Measurements from ENCODE around the gene ERBB4. TPM values are rescaled to one million over a fixed set of nuclear protein-coding genes. Genes with fewer than 3 reads are reported as not detected.

ERBB4 gene
- total and polyA plus RNA-seq, 2 of the 8 experiments (the other 6 are each of a cell fraction or from before 2014, with no cell fraction given) = 0.34 to 1.3 TPM

DNA sequence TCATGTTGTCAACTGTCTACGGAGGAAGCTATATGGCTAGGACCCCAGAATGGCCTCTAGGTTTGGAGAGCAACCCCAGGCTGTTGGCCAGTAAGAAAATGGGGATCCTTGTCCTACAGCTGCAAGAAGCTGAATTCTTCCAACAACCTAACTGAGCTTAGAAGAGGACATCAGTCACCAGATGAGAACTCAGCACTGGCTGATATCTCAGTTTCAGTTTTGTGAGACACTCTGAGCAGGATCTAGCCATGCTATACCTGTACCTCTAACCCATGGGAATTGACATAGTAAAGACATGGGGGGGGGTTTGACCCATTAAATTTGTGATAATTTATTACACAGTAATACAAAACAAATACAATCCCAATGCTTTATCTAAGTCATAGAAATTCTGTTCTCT lies 312.5 kb downstream of the ERBB4 start (continued):
- no peak for TF ChIP-seq CTBP2 (IDR thresholded peaks at IDR 0.05; ENCODE audit: borderline replicate concordance, insufficient read depth, insufficient read length, low read length)
